Measurements from ENCODE around the gene ERP44.

GRCh38 chr9:99986642-99987041 lies 112.2 kb downstream of the ERP44 start:
- TF ChIP-seq CTCF (IDR thresholded peaks at IDR 0.05) (no peak), POLR2AphosphoS5 (IDR thresholded peaks at IDR 0.05; ENCODE audit: low read depth, low read length) (no peak), MXI1 (IDR thresholded peaks at IDR 0.05; ENCODE audit: low read depth, low read length) (no peak), RFX5 (IDR thresholded peaks at IDR 0.05; ENCODE audit: low read length) (no peak)

Measured in SK-N-SH (cell line).